Neural cell (in vitro differentiated cells): ENCODE results near the gene FAM181B. TPM values are rescaled to one million over a fixed set of nuclear protein-coding genes. Genes with fewer than 3 reads are reported as not detected.

ENCODE experiments used
- H2AFZ ChIP-seq: fragments of 200-600, 300-800 bp; sonication (generic), shearing (Covaris generic); 2 replicates; pipeline ENCODE4 v1.6.0; 2014; ENCODE audit warnings: low read depth, mild to moderate bottlenecking, antibody characterized with exemption, low read length, moderate library complexity
- H3F3A ChIP-seq: fragments of 200-600 bp; shearing (Covaris generic); 2 replicates; pipeline ENCODE4 v1.6.1; 2016; ENCODE audit warnings: mild to moderate bottlenecking, moderate library complexity, mixed read lengths, antibody characterized with exemption, low read length; ENCODE audit not compliant: insufficient read depth, poor library complexity, severe bottlenecking
- H3K27ac ChIP-seq: fragments of 200-600, 300-800 bp; sonication (generic), shearing (Covaris generic); 2 replicates; pipeline ENCODE4 v1.5.1; 2014; ENCODE audit warnings: mild to moderate bottlenecking, low read length, moderate library complexity
- H3K27me3 ChIP-seq: fragments of 300-800, 200-600 bp; sonication (generic), shearing (Covaris generic); 2 replicates; pipeline ENCODE4 v1.6.0; 2014; ENCODE audit warnings: mild to moderate bottlenecking, low read depth, low read length, moderate library complexity; ENCODE audit not compliant: insufficient read depth
- H3K36me3 ChIP-seq: fragments of 300-800, 200-600 bp; sonication (generic), shearing (Covaris generic); 2 replicates; pipeline ENCODE4 v1.5.1; 2014; ENCODE audit warnings: mild to moderate bottlenecking, antibody characterized with exemption, low read length, moderate library complexity; ENCODE audit not compliant: insufficient read depth
- H3K4me2 ChIP-seq: fragments of 300-800, 200-600 bp; sonication (generic), shearing (Covaris generic); 2 replicates; pipeline ENCODE4 v1.6.0; 2014; ENCODE audit warnings: mild to moderate bottlenecking, low read length
- H3K4me3 ChIP-seq: fragments of 300-800, 200-600 bp; sonication (generic), shearing (Covaris generic); 2 replicates; pipeline ENCODE4 v1.5.1; 2014; ENCODE audit warnings: mild to moderate bottlenecking, low read length, moderate library complexity
- H3K79me2 ChIP-seq: fragments of 200-600 bp; shearing (Covaris generic); replicated peaks from 2 replicates; pipeline ENCODE4 v1.6.0; 2014; ENCODE audit warnings: mild to moderate bottlenecking, low read length, moderate library complexity; ENCODE audit not compliant: insufficient read depth
- H3K9ac ChIP-seq: fragments of 300-800, 200-600 bp; sonication (generic), shearing (Covaris generic); 2 replicates; pipeline ENCODE4 v1.6.1; 2016; ENCODE audit warnings: mild to moderate bottlenecking, low read length, mixed read lengths
- H3K9me2 ChIP-seq: fragments of 200-600 bp; shearing (Covaris generic); 2 replicates; pipeline ENCODE4 v1.6.1; 2016; ENCODE audit warnings: mild to moderate bottlenecking, low read length, mixed read lengths; ENCODE audit not compliant: insufficient read depth
- H3K9me3 ChIP-seq: fragments of 200-600, 300-800 bp; sonication (generic), shearing (Covaris generic); 2 replicates; pipeline ENCODE4 v1.6.1; 2016; ENCODE audit warnings: mild to moderate bottlenecking, mixed run types, low read length, moderate library complexity, mixed read lengths
- H4K20me1 ChIP-seq: fragments of 200-600 bp; shearing (Covaris generic); 2 replicates; pipeline ENCODE4 v1.6.1; 2016; ENCODE audit warnings: mild to moderate bottlenecking, mixed run types; ENCODE audit not compliant: insufficient read depth
- EP300 ChIP-seq: fragments of 450-650 bp; conservative IDR thresholded peaks from 2 replicates; pipeline ENCODE4 v1.6.1; 2014; ENCODE audit warnings: antibody characterized with exemption, mild to moderate bottlenecking, moderate library complexity; ENCODE audit not compliant: poor library complexity, severe bottlenecking
- EZH2 ChIP-seq: fragments of 200-600, 300-800 bp; shearing (Covaris generic), sonication (generic); IDR thresholded peaks from 2 replicates; pipeline ENCODE4 v1.6.1; 2014; ENCODE audit warnings: antibody characterized with exemption, low read length, borderline replicate concordance, mild to moderate bottlenecking; ENCODE audit not compliant: insufficient read depth, poor library complexity, severe bottlenecking
- MXI1 ChIP-seq: fragments of 450-650 bp; conservative IDR thresholded peaks from 2 replicates; pipeline ENCODE4 v1.6.1; 2014; ENCODE audit warnings: antibody characterized with exemption, mild to moderate bottlenecking; ENCODE audit not compliant: poor library complexity, severe bottlenecking
- POLR2AphosphoS5 ChIP-seq: IDR thresholded peaks from 2 replicates; pipeline ENCODE4 v1.6.1; 2012
- RAD21 ChIP-seq: fragments of 450-650 bp; conservative IDR thresholded peaks from 2 replicates; pipeline ENCODE4 v1.6.1; 2014; ENCODE audit warnings: antibody characterized with exemption, mild to moderate bottlenecking, moderate library complexity
- SMC3 ChIP-seq: fragments of 450-650 bp; conservative IDR thresholded peaks from 2 replicates; pipeline ENCODE4 v1.6.1; 2014; ENCODE audit warnings: antibody characterized with exemption, mild to moderate bottlenecking, moderate library complexity; ENCODE audit not compliant: poor library complexity
- TAF1 ChIP-seq: IDR thresholded peaks from 2 replicates; pipeline ENCODE4 v1.6.1; 2012; ENCODE audit warnings: low read depth
- polyA plus RNA-seq: library from polyadenylated mRNA; depleted of rRNA; stranded (reverse); fragments of >200 nt; gene quantifications from 2 replicates; pipeline ENCODE4 v1.2.3, GENCODE V29; 2014
- TF ChIP-seq, protein P1 (sequence below): IDR thresholded peaks from 2 replicates; pipeline ENCODE4 v1.6.1; 2012; ENCODE audit warnings: borderline replicate concordance
- TF ChIP-seq, protein P2 (sequence below): fragments of 450-650 bp; IDR thresholded peaks from 2 replicates; pipeline ENCODE4 v1.5.1; 2014; ENCODE audit warnings: antibody characterized with exemption, mild to moderate bottlenecking, moderate library complexity; ENCODE audit not compliant: poor library complexity, severe bottlenecking

Gene FAM181B
- polyA plus RNA-seq, 1 donor from 2014 or later = 1.3 TPM

DNA sequence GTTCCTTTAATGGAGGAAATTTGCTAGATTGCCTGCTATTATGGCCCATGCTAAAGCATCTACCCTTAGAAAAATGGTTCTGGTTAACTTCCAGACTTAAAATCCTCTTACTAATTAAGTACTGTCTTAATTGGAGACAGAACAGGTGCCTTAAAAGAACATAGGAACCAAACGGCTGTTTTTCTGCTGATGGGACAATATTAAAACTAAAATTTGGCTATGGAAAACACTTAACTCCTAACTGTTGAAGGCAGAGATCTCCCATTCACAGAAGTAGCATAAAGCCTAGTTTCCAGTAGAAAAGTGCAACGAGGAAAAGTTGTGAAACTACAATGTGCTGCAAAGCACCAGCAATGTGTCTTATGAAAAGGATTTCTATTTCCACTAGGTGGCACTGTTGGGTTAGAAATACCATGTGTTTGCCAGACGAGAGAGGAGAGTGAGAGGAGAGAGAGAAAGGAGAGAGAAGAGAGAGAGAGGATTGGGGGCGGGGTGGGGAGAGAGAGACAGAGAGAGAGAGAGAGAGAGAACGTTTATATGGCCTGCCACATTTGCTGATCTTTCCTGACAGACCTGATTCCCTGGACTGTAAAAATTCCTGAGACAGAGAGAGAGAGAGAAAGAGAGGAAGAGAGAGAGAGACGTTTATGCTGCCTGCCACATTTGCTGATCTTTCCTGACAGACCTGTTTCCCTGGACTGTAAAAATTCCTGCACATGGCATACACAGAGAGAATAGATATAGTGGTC is 51.5 kb downstream of the FAM181B start:
- Histone ChIP-seq H4K20me1 (no peaks in the 10 kb centered on the region), H3K79me2 (no peaks in the 10 kb centered on the region), H3K27me3 (no peaks in the 10 kb centered on the region), H3K9me2 (no peaks in the 10 kb centered on the region), H2AFZ (no peak overlapping the region), H3K4me2 (no peak overlapping the region), H3K4me3 (no peak overlapping the region), H3K9me3 (peaks cover 4% of the 10 kb centered on the region), H3K27ac (no peak overlapping the region), H3K36me3 (no peaks in the 10 kb centered on the region), H3K9ac (no peak overlapping the region), H3F3A (no peaks in the 10 kb centered on the region)
- TF ChIP-seq, protein P1, sequence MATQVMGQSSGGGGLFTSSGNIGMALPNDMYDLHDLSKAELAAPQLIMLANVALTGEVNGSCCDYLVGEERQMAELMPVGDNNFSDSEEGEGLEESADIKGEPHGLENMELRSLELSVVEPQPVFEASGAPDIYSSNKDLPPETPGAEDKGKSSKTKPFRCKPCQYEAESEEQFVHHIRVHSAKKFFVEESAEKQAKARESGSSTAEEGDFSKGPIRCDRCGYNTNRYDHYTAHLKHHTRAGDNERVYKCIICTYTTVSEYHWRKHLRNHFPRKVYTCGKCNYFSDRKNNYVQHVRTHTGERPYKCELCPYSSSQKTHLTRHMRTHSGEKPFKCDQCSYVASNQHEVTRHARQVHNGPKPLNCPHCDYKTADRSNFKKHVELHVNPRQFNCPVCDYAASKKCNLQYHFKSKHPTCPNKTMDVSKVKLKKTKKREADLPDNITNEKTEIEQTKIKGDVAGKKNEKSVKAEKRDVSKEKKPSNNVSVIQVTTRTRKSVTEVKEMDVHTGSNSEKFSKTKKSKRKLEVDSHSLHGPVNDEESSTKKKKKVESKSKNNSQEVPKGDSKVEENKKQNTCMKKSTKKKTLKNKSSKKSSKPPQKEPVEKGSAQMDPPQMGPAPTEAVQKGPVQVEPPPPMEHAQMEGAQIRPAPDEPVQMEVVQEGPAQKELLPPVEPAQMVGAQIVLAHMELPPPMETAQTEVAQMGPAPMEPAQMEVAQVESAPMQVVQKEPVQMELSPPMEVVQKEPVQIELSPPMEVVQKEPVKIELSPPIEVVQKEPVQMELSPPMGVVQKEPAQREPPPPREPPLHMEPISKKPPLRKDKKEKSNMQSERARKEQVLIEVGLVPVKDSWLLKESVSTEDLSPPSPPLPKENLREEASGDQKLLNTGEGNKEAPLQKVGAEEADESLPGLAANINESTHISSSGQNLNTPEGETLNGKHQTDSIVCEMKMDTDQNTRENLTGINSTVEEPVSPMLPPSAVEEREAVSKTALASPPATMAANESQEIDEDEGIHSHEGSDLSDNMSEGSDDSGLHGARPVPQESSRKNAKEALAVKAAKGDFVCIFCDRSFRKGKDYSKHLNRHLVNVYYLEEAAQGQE = no peak
- peak; percentile 67 for TF ChIP-seq SMC3
- TF ChIP-seq RAD21 = peak; percentile 69
- TF ChIP-seq, protein P2, sequence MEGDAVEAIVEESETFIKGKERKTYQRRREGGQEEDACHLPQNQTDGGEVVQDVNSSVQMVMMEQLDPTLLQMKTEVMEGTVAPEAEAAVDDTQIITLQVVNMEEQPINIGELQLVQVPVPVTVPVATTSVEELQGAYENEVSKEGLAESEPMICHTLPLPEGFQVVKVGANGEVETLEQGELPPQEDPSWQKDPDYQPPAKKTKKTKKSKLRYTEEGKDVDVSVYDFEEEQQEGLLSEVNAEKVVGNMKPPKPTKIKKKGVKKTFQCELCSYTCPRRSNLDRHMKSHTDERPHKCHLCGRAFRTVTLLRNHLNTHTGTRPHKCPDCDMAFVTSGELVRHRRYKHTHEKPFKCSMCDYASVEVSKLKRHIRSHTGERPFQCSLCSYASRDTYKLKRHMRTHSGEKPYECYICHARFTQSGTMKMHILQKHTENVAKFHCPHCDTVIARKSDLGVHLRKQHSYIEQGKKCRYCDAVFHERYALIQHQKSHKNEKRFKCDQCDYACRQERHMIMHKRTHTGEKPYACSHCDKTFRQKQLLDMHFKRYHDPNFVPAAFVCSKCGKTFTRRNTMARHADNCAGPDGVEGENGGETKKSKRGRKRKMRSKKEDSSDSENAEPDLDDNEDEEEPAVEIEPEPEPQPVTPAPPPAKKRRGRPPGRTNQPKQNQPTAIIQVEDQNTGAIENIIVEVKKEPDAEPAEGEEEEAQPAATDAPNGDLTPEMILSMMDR = peak; percentile 67

DNA sequence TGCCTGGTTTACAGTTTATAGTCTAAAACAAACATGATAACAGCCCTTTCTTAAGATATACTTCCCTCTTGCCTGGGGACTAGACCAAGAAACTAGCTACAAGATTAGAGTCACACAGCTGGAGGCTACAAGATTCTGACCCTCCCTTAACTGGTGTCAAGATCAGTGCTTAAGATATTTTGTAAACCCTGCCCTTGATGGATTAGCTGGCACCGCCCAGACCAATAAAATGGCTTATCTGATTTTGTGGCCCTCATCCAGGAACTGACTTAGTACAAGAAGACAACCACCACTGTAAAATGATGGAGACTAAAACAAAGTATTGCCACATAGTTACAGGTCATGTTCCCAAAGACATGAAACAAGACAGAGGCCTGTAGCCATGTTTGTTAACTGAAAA is 53.4 kb downstream of the FAM181B start:
- no peak overlapping the region for H3K4me2 ChIP-seq
- H3K36me3 ChIP-seq = no peaks in the 10 kb centered on the region
- no peak overlapping the region for H2AFZ ChIP-seq
- TF ChIP-seq TAF1 (no peak), EZH2 (no peak), MXI1 (no peak), RAD21 (no peak), POLR2AphosphoS5 (no peak), SMC3 (no peak), EP300 (no peak)
- TF ChIP-seq, protein P1 = no peak
- TF ChIP-seq, protein P2 = no peak
- no peak overlapping the region for H3K9ac ChIP-seq
- H3K27me3 ChIP-seq = no peaks in the 10 kb centered on the region
- H4K20me1 ChIP-seq = no peaks in the 10 kb centered on the region
- no peak overlapping the region for H3K27ac ChIP-seq
- no peaks in the 10 kb centered on the region for H3K79me2 ChIP-seq
- no peaks in the 10 kb centered on the region for H3K9me2 ChIP-seq
- H3K4me3 ChIP-seq = no peak overlapping the region
- H3F3A ChIP-seq = no peaks in the 10 kb centered on the region
- H3K9me3 ChIP-seq = peaks cover 4% of the 10 kb centered on the region
